ENCODE data around the gene VOPP1.

VOPP1 gene

DNA sequence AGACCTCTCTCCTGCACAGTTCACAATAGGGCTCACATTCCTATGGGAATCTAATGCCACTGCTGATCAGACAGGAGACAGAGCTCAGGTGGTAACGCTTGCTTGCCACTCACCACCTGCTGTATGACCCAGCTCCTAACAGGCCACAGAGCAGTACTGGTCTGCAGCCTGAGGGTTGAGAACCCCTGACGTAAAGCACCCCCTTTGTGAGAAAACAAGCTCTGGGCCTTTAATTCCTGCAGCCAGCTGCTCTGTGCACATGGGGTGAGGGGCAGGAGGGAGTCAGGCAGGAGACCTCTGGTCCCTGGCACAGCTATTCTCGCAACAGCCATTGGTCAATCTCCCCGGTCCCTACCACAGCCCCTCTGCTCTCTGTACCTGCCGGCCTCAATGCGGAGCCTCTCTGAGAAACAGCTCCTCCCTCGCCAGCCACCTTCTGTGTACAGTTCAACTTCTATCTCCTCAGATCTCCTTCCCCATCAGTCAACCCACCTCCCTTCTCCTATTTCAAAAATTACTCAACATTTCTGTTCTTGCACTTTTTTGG lies 105.2 kb downstream of the VOPP1 start:
- Histone ChIP-seq H3K9me3 (ENCODE audit: severe bottlenecking) (no peaks in the 10 kb centered on the region), H3K27ac (no peak overlapping the region), H3K27me3 (ENCODE audit: insufficient read depth, low read depth, severe bottlenecking) (no peaks in the 10 kb centered on the region), H3K4me3 (ENCODE audit: low read depth, low read length) (no peak overlapping the region), H3K36me3 (peaks cover 5% of the 10 kb centered on the region; the same call in 1 of the 2 replicates)
- TF ChIP-seq, protein P1, sequence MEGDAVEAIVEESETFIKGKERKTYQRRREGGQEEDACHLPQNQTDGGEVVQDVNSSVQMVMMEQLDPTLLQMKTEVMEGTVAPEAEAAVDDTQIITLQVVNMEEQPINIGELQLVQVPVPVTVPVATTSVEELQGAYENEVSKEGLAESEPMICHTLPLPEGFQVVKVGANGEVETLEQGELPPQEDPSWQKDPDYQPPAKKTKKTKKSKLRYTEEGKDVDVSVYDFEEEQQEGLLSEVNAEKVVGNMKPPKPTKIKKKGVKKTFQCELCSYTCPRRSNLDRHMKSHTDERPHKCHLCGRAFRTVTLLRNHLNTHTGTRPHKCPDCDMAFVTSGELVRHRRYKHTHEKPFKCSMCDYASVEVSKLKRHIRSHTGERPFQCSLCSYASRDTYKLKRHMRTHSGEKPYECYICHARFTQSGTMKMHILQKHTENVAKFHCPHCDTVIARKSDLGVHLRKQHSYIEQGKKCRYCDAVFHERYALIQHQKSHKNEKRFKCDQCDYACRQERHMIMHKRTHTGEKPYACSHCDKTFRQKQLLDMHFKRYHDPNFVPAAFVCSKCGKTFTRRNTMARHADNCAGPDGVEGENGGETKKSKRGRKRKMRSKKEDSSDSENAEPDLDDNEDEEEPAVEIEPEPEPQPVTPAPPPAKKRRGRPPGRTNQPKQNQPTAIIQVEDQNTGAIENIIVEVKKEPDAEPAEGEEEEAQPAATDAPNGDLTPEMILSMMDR (IDR thresholded peaks at IDR 0.05; ENCODE audit: low read depth, low read length), result no peak
- DNase-seq, result no peak

DNA sequence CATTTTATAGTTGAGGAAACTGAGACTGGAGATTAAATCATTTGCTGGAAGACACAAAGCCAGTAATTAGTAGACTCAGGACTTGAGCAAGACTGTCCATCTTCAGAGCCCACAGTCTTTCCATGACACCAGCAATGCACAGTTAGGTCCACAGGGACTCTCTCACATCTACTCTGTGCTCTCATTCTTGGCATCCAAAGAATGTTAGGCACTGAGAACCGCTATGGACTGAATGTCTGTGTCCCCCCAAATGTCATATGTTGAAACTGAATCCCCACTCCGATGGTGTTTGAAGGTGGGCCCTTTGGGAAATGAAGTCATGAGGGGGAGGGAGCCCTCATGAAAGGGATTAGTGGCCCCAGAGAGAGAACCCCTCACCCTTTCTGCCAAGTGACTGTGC lies 106.6 kb downstream of the VOPP1 start:
- H3K36me3 ChIP-seq, result peaks cover 5% of the 10 kb centered on the region; the same call in 1 of the 2 replicates
- H3K9me3 ChIP-seq (ENCODE audit: severe bottlenecking), result peaks cover 4% of the 10 kb centered on the region
- DNase-seq, result no peak
- TF ChIP-seq, protein P1 (IDR thresholded peaks at IDR 0.05; ENCODE audit: low read depth, low read length), result no peak
- no peaks in the 10 kb centered on the region for H3K27me3 ChIP-seq (ENCODE audit: insufficient read depth, low read depth, severe bottlenecking)
- H3K4me3 ChIP-seq (ENCODE audit: low read depth, low read length), result no peak overlapping the region
- no peak overlapping the region for H3K27ac ChIP-seq

DNA sequence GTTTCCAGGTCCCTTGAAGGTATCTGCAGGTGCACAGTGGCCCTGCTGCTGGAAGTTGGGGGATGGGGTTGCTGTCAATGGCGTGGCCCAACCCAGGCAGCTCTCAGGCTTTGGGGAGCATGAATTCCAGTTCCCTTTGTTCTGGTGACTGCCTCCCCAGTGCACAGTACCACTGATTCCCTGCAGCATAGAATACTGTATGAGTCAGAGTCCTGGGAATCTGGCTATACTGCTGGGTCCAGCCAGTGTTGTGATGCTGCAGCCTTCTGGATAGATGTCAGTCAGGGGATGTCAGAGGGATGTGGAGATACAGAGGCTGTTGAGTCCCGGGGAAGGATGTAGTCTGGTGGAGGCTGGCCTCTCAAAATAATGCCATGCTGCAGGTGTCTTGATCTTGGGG lies 107.9 kb downstream of the VOPP1 start:
- Histone ChIP-seq H3K36me3 (peaks cover 5% of the 10 kb centered on the region; the same call in 1 of the 2 replicates), H3K27ac (no peak overlapping the region), H3K9me3 (ENCODE audit: severe bottlenecking) (peaks cover 7% of the 10 kb centered on the region), H3K27me3 (ENCODE audit: insufficient read depth, low read depth, severe bottlenecking) (no peaks in the 10 kb centered on the region), H3K4me3 (ENCODE audit: low read depth, low read length) (no peak overlapping the region)
- TF ChIP-seq, protein P1 (IDR thresholded peaks at IDR 0.05; ENCODE audit: low read depth, low read length), result no peak
- DNase-seq, result no peak

DNA sequence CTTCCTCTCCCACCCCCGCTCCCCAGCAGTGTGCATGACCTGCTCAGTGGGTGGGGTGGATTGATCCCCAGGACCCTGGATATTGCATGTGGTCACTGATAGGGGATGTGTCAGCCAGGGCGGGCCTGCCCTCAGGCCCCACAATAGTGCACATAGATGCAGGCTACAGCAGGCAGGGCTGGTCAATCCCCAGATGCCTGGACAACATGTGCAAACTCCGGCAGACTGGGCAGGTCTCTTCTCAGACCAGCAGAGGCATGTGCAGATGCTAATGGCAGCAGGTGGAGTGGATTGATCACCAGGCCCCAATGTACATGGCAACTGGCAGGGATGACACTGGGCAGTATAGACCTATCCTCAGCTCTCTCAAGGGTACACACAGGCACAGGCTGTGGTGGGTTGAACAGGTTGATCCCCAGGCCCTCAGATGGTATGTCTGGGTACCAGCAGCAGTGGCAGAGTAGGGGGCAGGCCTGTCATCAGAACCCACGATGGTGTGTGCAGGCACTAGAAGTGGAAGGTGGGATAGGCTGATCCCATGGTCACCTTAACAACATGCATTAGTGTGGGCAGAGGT lies 108.5 kb downstream of the VOPP1 start:
- peaks cover 5% of the 10 kb centered on the region; the same call in 1 of the 2 replicates for H3K36me3 ChIP-seq
- TF ChIP-seq, protein P1 (IDR thresholded peaks at IDR 0.05; ENCODE audit: low read depth, low read length), result no peak
- no peaks in the 10 kb centered on the region for H3K27me3 ChIP-seq (ENCODE audit: insufficient read depth, low read depth, severe bottlenecking)
- H3K9me3 ChIP-seq (ENCODE audit: severe bottlenecking), result peaks cover 11% of the 10 kb centered on the region
- DNase-seq, result no peak
- H3K4me3 ChIP-seq (ENCODE audit: low read depth, low read length), result no peak overlapping the region
- no peak overlapping the region for H3K27ac ChIP-seq

DNA sequence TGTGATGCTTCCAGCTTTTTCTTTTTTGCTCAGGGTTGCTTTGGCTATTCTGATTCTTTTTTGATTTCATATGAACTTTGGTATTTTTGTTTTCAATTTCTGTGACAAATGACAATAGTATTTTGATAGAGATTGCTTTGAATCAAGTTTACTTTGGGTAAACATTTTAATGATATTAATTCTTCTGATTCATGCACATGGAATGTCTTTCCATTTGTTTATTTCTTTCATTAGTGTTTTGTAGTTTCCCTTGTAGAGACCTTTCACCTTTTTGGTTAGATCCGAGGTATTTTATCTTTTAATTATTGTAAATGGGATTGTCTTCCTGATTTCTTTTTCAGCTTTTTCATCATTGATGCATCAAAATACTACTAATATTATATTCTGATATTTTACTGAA lies 114.0 kb downstream of the VOPP1 start:
- H3K27ac ChIP-seq, result no peak overlapping the region
- DNase-seq, result no peak
- H3K4me3 ChIP-seq (ENCODE audit: low read depth, low read length), result no peak overlapping the region
- H3K27me3 ChIP-seq (ENCODE audit: insufficient read depth, low read depth, severe bottlenecking), result no peaks in the 10 kb centered on the region
- H3K9me3 ChIP-seq (ENCODE audit: severe bottlenecking), result peaks cover 13% of the 10 kb centered on the region
- no peaks in the 10 kb centered on the region for H3K36me3 ChIP-seq
- TF ChIP-seq, protein P1 (IDR thresholded peaks at IDR 0.05; ENCODE audit: low read depth, low read length), result no peak

DNA sequence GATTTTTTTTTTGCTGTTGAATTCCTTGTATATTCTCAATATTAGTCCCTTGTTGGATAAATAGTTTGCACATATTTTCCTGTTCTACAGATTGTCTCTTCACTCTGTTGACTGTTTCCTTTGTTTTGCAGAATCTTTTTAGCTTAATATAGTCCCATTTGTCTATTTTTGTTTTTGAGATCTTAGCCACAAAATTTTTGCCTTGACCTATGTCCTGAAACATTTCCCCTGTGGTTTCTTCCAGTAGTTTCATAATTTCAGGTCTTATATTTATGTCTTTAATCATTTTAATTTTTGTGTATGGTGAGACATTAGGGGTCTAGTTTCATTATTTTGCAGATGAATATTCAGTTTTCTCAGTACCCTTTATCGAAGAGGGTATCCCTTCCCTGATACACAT lies 114.5 kb downstream of the VOPP1 start:
- DNase-seq, result no peak
- no peaks in the 10 kb centered on the region for H3K27me3 ChIP-seq (ENCODE audit: insufficient read depth, low read depth, severe bottlenecking)
- no peak overlapping the region for H3K27ac ChIP-seq
- H3K9me3 ChIP-seq (ENCODE audit: severe bottlenecking), result peaks cover 13% of the 10 kb centered on the region
- no peak overlapping the region for H3K4me3 ChIP-seq (ENCODE audit: low read depth, low read length)
- no peaks in the 10 kb centered on the region for H3K36me3 ChIP-seq
- TF ChIP-seq, protein P1 (IDR thresholded peaks at IDR 0.05; ENCODE audit: low read depth, low read length), result no peak
